Activated naive CD8-positive, alpha-beta T cell treated with anti-CD3 and anti-CD28 coated beads, Interleukin-2, amount 50 U/mL, for 16 hours (primary cell): ENCODE measurements around the gene KLHL35.

ENCODE experiments used
- DNase-seq: peaks from one replicate; pipeline ENCODE4 v3.0.0-alpha.2; 2020; ENCODE audit warnings: low read depth, low spot score

Gene KLHL35

GRCh38 chr11:75432911-75433321, at the start of gene KLHL35:
TSS of gene KLHL35 (minus strand) at chr11:75433203. CDS start at chr11:75430629, 2,574 bp downstream.
- DNase-seq, result no peak

- no peak for DNase-seq
These were observed 49.1 kb upstream of the KLHL35 start for GRCh38 chr11:75481922-75482606.

GRCh38 chr11:75481223-75481921, 48.4 kb upstream of the KLHL35 start:
- no peak for DNase-seq

- DNase-seq, result no peak
These were observed 47.5 kb upstream of the KLHL35 start for GRCh38 chr11:75480185-75481175.

- no peak for DNase-seq
These were observed 46.7 kb upstream of the KLHL35 start for GRCh38 chr11:75479597-75480145.

- no peak for DNase-seq
These were observed 46.0 kb upstream of the KLHL35 start for GRCh38 chr11:75478783-75479596.

- DNase-seq, result no peak
These were observed 44.6 kb upstream of the KLHL35 start for GRCh38 chr11:75477614-75477935.

- DNase-seq, result no peak
These were observed 44.0 kb upstream of the KLHL35 start for GRCh38 chr11:75476739-75477613.

- no peak for DNase-seq
These were observed 43.0 kb upstream of the KLHL35 start for GRCh38 chr11:75475767-75476650.

- peak; percentile 26 for DNase-seq
These were observed 42.1 kb upstream of the KLHL35 start for GRCh38 chr11:75474878-75475766.

- no peak for DNase-seq
These were observed 41.2 kb upstream of the KLHL35 start for GRCh38 chr11:75474240-75474639.

- DNase-seq, result no peak
These were observed 40.7 kb upstream of the KLHL35 start for GRCh38 chr11:75473684-75474083.

GRCh38 chr11:75472081-75472732, 39.2 kb upstream of the KLHL35 start:
- no peak for DNase-seq

GRCh38 chr11:75471176-75471973, 38.4 kb upstream of the KLHL35 start:
- DNase-seq, result no peak

GRCh38 chr11:75470476-75471080, 37.6 kb upstream of the KLHL35 start:
- DNase-seq, result no peak

- no peak for DNase-seq
These were observed 36.9 kb upstream of the KLHL35 start for GRCh38 chr11:75469785-75470405.
